SK-N-SH treated with all-trans-retinoic acid at 6 μM for 48 hours (cell line): ENCODE data around the gene TOMM34.

Experiments
- ATAC-seq: fragments of 200-7000 bp; cut with Tn5 transposase; 3 replicates; pipeline ENCODE4 v1.9.1; 2020; ENCODE audit warnings: mild to moderate bottlenecking, moderate library complexity
- ARNTL ChIP-seq: fragments of 450-650 bp; formaldehyde crosslinking; IDR thresholded peaks from 2 replicates; pipeline ENCODE4 v1.5.0; 2020; ENCODE audit warnings: low read depth, mild to moderate bottlenecking, moderate library complexity, borderline replicate concordance
- BACH2 ChIP-seq: fragments of 250-450 bp; sonication (Bioruptor Pico); IDR thresholded peaks from 2 replicates; pipeline ENCODE4 v1.9.0; 2021; ENCODE audit warnings: mild to moderate bottlenecking, borderline replicate concordance
- CREB5 ChIP-seq: fragments of 250-450 bp; sonication (Bioruptor Pico); IDR thresholded peaks from 2 replicates; pipeline ENCODE4 v1.5.1; 2020; ENCODE audit warnings: low read depth, mild to moderate bottlenecking, moderate library complexity
- CSDC2 ChIP-seq: fragments of 250-450 bp; sonication (Bioruptor Pico); IDR thresholded peaks from 2 replicates; pipeline ENCODE4 v1.5.0; 2020; ENCODE audit warnings: mild to moderate bottlenecking, moderate library complexity
- CSRNP3 ChIP-seq: fragments of 250-450 bp; sonication (Bioruptor Pico); IDR thresholded peaks from 2 replicates; pipeline ENCODE4 v1.5.1; 2021; ENCODE audit warnings: mild to moderate bottlenecking, moderate library complexity
- ESRRG ChIP-seq: fragments of 250-450 bp; sonication (Bioruptor Pico); IDR thresholded peaks from 2 replicates; pipeline ENCODE4 v1.6.1; 2021; ENCODE audit warnings: mild to moderate bottlenecking
- GLIS3 ChIP-seq: fragments of 250-450 bp; sonication (Bioruptor Pico); IDR thresholded peaks from 2 replicates; pipeline ENCODE4 v1.5.0; 2020; ENCODE audit warnings: mild to moderate bottlenecking, moderate library complexity
- OSR1 ChIP-seq: fragments of 250-450 bp; sonication (Bioruptor Pico); IDR thresholded peaks from 2 replicates; pipeline ENCODE4 v1.8.0; 2022; ENCODE audit warnings: moderate library complexity, mild to moderate bottlenecking, inconsistent platforms
- POU6F1 ChIP-seq: fragments of 250-450 bp; sonication (Bioruptor Pico); IDR thresholded peaks from 2 replicates; pipeline ENCODE4 v1.8.0; 2021; ENCODE audit warnings: low read depth, mild to moderate bottlenecking, moderate library complexity, borderline replicate concordance
- PPARA ChIP-seq: fragments of 250-450 bp; sonication (Bioruptor Pico); IDR thresholded peaks from 2 replicates; pipeline ENCODE4 v1.5.0; 2020; ENCODE audit warnings: mild to moderate bottlenecking, borderline replicate concordance
- RARB ChIP-seq: fragments of 250-450 bp; sonication (Bioruptor Pico); IDR thresholded peaks from 2 replicates; pipeline ENCODE4 v1.8.0; 2021; ENCODE audit warnings: mild to moderate bottlenecking, moderate library complexity
- SNAI2 ChIP-seq: fragments of 250-450 bp; sonication (Bioruptor Pico); IDR thresholded peaks from 2 replicates; pipeline ENCODE4 v1.5.0; 2020; ENCODE audit warnings: mild to moderate bottlenecking, moderate library complexity
- TCF4 ChIP-seq: fragments of 250-450 bp; sonication (Bioruptor Pico); IDR thresholded peaks from 2 replicates; pipeline ENCODE4 v1.8.0; 2021; ENCODE audit warnings: mild to moderate bottlenecking, moderate library complexity, borderline replicate concordance
- TOX ChIP-seq: fragments of 250-450 bp; sonication (Bioruptor Pico); IDR thresholded peaks from 2 replicates; pipeline ENCODE4 v1.8.0; 2021; ENCODE audit warnings: mild to moderate bottlenecking, moderate library complexity, borderline replicate concordance
- TSHZ2 ChIP-seq: fragments of 250-450 bp; sonication (Bioruptor Pico); IDR thresholded peaks from 2 replicates; pipeline ENCODE4 v1.5.0; 2020; ENCODE audit warnings: mild to moderate bottlenecking, moderate library complexity
- ZFP3 ChIP-seq: fragments of 250-450 bp; sonication (Bioruptor Pico); IDR thresholded peaks from 2 replicates; pipeline ENCODE4 v1.5.0; 2020; ENCODE audit warnings: mild to moderate bottlenecking, moderate library complexity
- ZNF565 ChIP-seq: fragments of 450-650 bp; formaldehyde crosslinking; conservative IDR thresholded peaks from 2 replicates; pipeline ENCODE4 v1.5.0; 2020; ENCODE audit warnings: low read depth, mild to moderate bottlenecking, moderate library complexity
- ZNF70 ChIP-seq: fragments of 450-650 bp; formaldehyde crosslinking; IDR thresholded peaks from 2 replicates; pipeline ENCODE4 v1.5.0; 2020; ENCODE audit warnings: mild to moderate bottlenecking, moderate library complexity
- ZNF8 ChIP-seq: fragments of 450-650 bp; formaldehyde crosslinking; IDR thresholded peaks from 2 replicates; pipeline ENCODE4 v1.5.0; 2020; ENCODE audit warnings: mild to moderate bottlenecking, moderate library complexity
- TF ChIP-seq, protein P1 (sequence below): fragments of 250-450 bp; sonication (Bioruptor Pico); IDR thresholded peaks from 2 replicates; pipeline ENCODE4 v1.8.0; 2020; ENCODE audit warnings: mild to moderate bottlenecking, moderate library complexity, borderline replicate concordance

Gene TOMM34

DNA sequence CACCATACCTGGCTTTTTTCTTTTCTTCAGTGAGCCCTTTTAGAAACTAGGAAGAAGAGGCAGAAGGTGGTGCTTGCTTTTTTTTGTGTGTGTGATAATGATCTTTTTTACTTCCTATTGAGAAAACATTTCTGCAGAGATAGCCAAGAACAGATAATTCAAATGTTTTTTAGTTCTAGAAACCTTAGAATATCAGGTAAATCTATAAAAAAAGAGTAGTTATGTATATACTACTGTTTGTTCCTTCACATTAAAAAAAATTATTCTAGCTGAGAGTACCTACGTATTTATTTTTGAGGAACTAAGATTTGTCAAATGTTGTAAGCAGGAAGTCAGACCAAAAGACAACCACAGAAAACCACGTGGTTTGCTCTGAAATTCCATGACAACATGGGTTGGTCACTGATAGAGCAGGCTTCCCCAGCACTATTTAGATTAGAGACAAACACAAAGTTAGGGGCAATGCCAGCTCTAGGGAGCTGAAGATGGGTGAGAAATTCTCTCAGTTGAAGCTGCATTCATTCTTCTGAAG, 19.0 kb upstream of the TOMM34 start (continued):
- TF ChIP-seq, protein P1, sequence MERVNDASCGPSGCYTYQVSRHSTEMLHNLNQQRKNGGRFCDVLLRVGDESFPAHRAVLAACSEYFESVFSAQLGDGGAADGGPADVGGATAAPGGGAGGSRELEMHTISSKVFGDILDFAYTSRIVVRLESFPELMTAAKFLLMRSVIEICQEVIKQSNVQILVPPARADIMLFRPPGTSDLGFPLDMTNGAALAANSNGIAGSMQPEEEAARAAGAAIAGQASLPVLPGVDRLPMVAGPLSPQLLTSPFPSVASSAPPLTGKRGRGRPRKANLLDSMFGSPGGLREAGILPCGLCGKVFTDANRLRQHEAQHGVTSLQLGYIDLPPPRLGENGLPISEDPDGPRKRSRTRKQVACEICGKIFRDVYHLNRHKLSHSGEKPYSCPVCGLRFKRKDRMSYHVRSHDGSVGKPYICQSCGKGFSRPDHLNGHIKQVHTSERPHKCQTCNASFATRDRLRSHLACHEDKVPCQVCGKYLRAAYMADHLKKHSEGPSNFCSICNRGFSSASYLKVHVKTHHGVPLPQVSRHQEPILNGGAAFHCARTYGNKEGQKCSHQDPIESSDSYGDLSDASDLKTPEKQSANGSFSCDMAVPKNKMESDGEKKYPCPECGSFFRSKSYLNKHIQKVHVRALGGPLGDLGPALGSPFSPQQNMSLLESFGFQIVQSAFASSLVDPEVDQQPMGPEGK (CRISPR knock-in tag), result no peak
- TF ChIP-seq GLIS3 (CRISPR knock-in tag) (no peak), ESRRG (CRISPR knock-in tag) (no peak)

DNA sequence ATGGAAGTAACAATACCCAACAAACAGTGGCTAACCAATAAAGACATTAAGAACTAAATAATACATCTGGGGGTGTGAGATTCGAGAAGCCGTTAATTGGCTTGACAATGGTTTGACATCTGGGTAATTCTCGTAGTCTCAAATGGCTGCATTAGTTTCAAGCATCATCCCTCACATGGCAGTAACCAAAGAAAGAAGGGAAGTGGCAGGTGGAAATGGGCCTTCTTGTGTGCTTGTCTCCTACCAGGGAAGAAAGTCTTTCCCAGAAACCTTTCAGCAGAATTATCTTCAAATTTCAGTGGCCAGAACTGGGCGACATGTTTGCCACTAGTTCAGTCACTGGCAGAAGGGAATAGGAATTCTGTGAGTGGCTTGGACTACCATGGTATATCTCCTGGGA, 16.5 kb upstream of the TOMM34 start:
- ATAC-seq, result no peak
- TF ChIP-seq TOX (CRISPR knock-in tag), result no peak
- no peak for TF ChIP-seq ARNTL (CRISPR knock-in tag)
- no peak for TF ChIP-seq PPARA
- TF ChIP-seq SNAI2, result no peak
- TF ChIP-seq OSR1 (CRISPR knock-in tag), result no peak
- TF ChIP-seq TSHZ2, result no peak
- no peak for TF ChIP-seq CREB5 (CRISPR knock-in tag)
- no peak for TF ChIP-seq CSRNP3 (CRISPR knock-in tag)
- TF ChIP-seq ESRRG (CRISPR knock-in tag), result no peak
- TF ChIP-seq ZNF8 (CRISPR knock-in tag), result no peak
- TF ChIP-seq ZFP3 (CRISPR knock-in tag), result no peak
- TF ChIP-seq RARB (CRISPR knock-in tag), result no peak
- no peak for TF ChIP-seq CSDC2
- TF ChIP-seq ZNF565 (CRISPR knock-in tag), result no peak
- TF ChIP-seq TCF4 (CRISPR knock-in tag), result no peak
- TF ChIP-seq ZNF70 (CRISPR knock-in tag), result no peak
- TF ChIP-seq, protein P1 (CRISPR knock-in tag), result no peak
- no peak for TF ChIP-seq BACH2
- TF ChIP-seq GLIS3 (CRISPR knock-in tag), result no peak
- TF ChIP-seq POU6F1 (CRISPR knock-in tag), result no peak

GRCh38 chr20:44973053-44973452, 12.9 kb upstream of the TOMM34 start:
- no peak for ATAC-seq
- no peak for TF ChIP-seq OSR1 (CRISPR knock-in tag)
- no peak for TF ChIP-seq CREB5 (CRISPR knock-in tag)
- TF ChIP-seq TCF4 (CRISPR knock-in tag), result no peak
- no peak for TF ChIP-seq ZNF565 (CRISPR knock-in tag)
- TF ChIP-seq BACH2, result no peak
- TF ChIP-seq ZNF70 (CRISPR knock-in tag), result no peak
- TF ChIP-seq CSDC2, result no peak
